HG02623 (cell line): ENCODE results near the gene S100A2.
"Not testable (repeated sequence)": the region's sequence is repeated elsewhere in the genome, so short reads cannot be mapped to it uniquely, and the experiment has no call there.

ENCODE experiments used
- ATAC-seq: cut with Tn5 transposase; IDR thresholded peaks from one replicate; pipeline ENCODE4 v1.9.1; 2021; ENCODE audit warnings: moderate library complexity; ENCODE audit not compliant: unreplicated experiment

S100A2 gene

GRCh38 chr1:153534226-153534924, 31.3 kb downstream of the S100A2 start:
- ATAC-seq = no peak

GRCh38 chr1:153533689-153534201, 31.9 kb downstream of the S100A2 start:
- no peak for ATAC-seq

GRCh38 chr1:153532769-153533599, 32.7 kb downstream of the S100A2 start:
- no peak for ATAC-seq

GRCh38 chr1:153532181-153532580, 33.5 kb downstream of the S100A2 start:
- ATAC-seq = no peak

GRCh38 chr1:153531638-153532037, 34.0 kb downstream of the S100A2 start:
- no peak for ATAC-seq

- no peak for ATAC-seq
These were observed 38.0 kb downstream of the S100A2 start for GRCh38 chr1:153527683-153528040.

GRCh38 chr1:153527023-153527682, 38.5 kb downstream of the S100A2 start:
- no peak for ATAC-seq

- ATAC-seq = no peak
These were observed 39.5 kb downstream of the S100A2 start for GRCh38 chr1:153526132-153526543.

GRCh38 chr1:153525088-153525728, 40.4 kb downstream of the S100A2 start:
- no peak for ATAC-seq

- ATAC-seq = not testable (repeated sequence)
These were observed 43.1 kb downstream of the S100A2 start for GRCh38 chr1:153522353-153523048.

- not testable (repeated sequence) for ATAC-seq
These were observed 43.8 kb downstream of the S100A2 start for GRCh38 chr1:153521808-153522207.

- ATAC-seq = no peak
These were observed 44.7 kb downstream of the S100A2 start for GRCh38 chr1:153520818-153521476.

- ATAC-seq = not testable (repeated sequence)
These were observed 45.4 kb downstream of the S100A2 start for GRCh38 chr1:153520137-153520691.

GRCh38 chr1:153519242-153519641, 46.4 kb downstream of the S100A2 start:
- ATAC-seq = no peak

- no peak for ATAC-seq
These were observed 49.9 kb downstream of the S100A2 start for GRCh38 chr1:153515504-153516394.

GRCh38 chr1:153513666-153514065, 52.0 kb downstream of the S100A2 start:
- no peak for ATAC-seq

- no peak for ATAC-seq
These were observed 52.6 kb downstream of the S100A2 start for GRCh38 chr1:153513023-153513422.
